Inflammatory macrophage treated with lipopolysaccharide for 1 hour (primary cell): ENCODE measurements around the gene TRPM4.
"Not testable (repeated sequence)": the region's sequence is repeated elsewhere in the genome, so short reads cannot be mapped to it uniquely, and the experiment has no call there.

ENCODE experiments used
- DNase-seq, 2 donors: peaks; one replicate each; pipeline ENCODE4 v3.0.0-alpha.2; 2020 to 2022

TRPM4 gene

DNA sequence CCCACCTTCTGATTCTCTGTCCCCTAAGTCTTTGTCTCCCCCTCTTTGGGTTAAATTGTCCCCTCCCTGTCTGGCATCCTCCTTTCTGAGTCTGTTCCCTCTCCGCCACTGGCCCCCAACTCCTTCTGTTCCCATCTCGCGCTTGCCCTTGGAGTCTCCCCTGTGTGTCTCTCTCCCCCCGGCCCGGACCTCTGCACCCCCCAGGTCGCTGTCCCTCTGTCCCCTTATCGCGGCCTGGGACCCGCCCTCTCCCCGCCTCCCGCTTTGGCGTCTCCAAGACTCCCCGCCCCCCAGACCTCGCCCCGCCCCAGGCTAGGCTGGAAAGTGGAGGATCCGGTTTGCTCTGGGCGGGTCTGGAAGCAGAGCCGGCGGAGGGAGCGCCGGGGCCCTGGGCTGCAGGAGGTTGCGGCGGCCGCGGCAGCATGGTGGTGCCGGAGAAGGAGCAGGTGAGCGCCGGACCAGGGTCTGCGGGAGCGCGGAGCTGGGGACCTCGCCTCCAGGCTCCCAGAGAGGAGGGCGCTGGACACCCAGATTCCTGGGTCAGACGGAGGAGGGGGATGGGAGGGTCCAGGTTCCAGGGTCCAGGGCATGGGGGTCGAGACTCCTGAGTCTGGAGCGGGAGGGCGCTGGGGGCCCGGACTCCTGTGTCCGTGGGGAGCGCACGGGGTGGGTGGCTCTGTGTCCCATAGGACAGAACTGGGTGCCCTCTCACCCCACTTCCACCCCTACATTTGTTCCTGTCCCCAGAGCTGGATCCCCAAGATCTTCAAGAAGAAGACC is at the start of gene TRPM4:
Gene TRPM4 (plus strand): TSS at position 348 of the 780 bp plus-strand sequence. CDS start 75 bp downstream, at position 423.
- DNase-seq: peak; percentile 65 to 83

DNA sequence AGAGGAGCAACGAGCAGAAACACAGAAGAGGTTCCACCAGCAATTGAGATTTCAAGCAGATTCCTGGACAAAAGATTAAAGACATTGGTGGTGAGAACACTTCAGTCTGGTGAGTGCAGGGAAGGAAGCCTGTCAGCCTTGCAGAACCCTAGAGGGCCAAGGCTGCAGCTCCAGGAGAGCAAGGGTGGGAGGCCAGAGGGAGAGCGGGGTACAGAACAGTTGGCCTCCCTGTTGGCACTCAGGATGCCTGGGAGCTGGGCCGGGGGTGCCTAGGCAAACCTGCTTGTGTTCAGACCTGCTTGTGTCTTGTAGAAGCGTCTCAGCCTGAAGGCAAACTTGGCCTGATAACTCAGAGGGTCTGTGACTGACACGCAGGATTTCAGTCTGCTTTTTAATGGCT is 48.5 kb upstream of the TRPM4 start:
- DNase-seq: no peak

DNA sequence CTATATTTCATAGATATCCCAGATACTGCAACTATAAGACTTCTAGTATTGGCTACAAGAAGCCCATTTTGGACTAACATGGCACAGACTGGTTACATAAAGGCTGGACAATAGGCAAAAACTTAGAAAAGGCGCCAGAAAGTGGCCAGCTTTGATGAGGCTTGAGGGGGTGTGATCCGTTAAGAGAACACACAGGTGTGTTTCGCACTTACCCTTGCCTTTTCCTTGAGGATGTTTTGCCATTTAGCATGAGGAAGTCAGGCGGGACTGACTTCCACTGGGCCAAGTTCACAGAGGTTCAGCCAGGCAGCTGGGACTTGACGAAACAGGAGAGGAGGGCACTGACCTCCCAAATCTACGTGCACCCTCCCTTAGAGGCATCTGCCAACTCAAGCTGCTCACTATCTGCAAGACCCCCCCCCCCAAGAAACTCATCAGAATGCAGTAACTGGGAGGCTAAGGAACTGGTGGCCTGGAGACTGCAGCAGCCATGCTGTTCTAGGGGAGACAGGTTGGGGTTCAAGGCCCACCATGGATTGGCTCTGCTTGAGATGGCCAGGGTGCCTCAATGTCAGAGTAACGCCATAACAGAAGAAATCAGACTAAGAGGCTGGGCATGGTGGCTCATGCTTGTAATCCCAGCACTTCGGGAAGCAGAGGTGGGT is 47.9 kb upstream of the TRPM4 start:
- DNase-seq: no peak

DNA sequence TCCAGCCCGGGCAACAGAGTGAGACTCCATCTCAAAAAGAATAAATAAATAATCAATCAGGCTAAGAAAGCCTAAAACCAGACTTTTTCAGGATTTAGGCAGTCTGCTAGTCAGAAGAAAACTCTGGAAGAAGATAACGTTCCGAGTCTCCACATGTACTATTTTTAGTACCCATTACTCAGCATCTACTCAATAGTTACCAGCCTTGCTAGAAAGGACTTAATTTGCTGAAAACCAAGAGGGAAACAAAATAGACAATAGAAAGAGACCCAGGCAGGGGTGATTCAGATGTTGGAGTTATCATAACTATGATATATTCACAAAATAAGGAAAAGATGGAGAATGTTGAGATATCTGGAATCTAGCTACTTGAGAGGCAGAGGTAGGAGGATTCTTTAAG is 47.0 kb upstream of the TRPM4 start:
- no peak for DNase-seq

DNA sequence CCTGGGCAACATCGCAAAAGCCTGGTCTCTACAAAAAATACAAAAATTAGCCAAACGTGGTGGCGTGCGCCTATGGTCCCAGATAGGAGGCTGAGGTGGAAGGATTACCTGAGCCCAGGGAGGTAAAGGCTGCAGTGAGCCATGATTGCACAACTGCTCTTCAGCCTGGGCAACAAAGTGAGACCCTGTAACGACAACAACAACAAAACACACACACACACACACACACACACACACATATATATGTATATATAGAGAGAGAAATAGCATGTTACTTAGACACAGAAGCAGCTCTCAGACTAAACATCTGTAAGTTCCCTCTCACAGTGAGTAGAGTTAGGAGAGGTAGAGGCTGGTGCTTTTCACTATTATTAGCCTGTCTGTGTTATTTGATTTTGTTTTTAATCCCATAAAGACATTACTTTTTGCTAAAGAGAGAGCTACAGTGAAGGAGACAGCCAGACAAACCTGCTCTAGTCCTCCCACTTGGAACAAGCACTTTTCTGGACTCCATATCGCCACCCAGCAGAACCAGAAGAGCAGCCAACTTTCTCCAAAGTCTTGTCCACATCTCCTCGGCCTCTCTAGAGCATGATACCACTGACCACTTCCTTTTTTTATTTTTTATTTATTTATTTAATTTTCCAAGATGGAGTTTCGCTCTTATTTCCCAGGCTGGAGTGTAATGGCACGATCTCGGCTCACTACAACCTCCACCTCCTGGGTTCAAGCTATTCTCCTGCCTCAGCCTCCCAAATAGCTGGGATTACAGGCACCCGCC is 46.2 kb upstream of the TRPM4 start:
- DNase-seq: no peak

DNA sequence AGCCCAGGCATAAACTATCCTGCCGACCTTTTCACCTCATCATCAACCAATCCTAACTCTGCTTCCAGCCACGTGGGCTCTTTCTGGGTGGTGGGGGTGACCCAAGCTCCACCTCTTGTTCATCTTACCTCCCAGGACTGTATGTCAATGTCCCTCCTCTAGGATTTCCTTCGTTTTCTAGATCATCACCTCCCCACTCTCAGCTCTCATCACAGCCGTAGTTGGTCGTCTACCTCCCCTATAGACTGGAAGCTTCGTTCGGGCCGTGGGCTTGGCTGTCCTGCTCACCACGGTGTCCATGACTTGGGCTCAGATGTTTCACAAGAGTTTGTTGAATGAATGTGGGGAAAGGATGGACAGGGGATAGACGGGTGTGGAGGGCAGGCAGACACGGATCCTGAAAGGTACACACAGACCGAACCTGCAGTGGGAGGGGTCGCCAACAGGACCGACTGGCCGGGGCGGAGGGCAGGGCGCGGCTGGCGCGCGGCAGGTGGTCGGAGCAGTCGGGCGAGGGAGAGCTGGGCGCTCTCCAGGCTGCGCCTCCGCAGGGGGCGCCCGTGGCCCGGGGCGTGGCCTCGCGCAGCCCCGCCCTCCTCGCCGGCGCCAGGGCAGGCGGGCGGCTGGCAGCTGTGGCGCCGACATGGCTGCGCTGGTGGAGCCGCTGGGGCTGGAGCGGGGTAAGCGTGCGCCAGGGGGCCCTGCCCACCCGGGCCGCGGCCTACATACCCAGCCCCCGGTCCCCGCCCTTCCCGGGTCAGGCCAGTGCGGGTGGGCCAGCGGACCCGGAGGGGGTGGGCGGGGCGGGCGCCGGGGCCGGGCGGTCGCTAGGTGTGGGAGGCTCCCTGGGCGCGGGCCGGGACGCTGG is 43.6 kb upstream of the TRPM4 start, which contains the start of gene LIN7B:
Gene LIN7B (plus strand): TSS at position 609 of the 868 bp plus-strand sequence. CDS start 35 bp downstream, at position 644.
- peak; percentile 41 to 72 for DNase-seq

DNA sequence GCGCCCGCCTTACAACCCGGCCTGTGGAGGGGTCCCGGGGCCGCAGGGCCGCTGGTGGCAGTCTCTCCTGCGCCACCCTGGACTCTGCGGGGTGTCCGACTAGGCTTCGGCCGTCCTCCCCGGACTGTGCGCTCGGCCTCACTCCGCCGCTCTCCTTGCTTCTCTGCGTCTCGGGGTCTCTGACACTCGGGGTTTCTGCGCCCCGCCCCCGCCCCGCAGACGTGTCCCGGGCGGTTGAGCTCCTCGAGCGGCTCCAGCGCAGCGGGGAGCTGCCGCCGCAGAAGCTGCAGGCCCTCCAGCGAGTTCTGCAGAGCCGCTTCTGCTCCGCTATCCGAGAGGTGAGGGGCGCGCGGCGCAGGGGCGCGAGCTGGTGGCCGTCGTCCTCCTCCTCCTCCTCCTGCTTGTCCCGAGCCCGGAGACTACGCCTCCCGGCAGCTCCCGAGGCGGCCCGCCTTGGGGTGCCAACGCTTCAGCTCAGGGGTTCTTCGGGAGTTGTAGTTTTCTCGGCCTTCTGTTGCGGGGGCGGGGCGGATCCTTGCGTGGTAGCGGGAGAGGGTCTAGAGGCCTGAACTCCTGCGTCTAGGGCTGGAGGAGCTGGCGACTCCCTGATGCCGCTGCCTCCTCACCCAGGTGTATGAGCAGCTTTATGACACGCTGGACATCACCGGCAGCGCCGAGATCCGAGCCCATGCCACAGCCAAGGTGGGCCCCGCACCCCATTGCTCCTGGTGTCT is 42.8 kb upstream of the TRPM4 start:
- peak; percentile 35 to 56 for DNase-seq

DNA sequence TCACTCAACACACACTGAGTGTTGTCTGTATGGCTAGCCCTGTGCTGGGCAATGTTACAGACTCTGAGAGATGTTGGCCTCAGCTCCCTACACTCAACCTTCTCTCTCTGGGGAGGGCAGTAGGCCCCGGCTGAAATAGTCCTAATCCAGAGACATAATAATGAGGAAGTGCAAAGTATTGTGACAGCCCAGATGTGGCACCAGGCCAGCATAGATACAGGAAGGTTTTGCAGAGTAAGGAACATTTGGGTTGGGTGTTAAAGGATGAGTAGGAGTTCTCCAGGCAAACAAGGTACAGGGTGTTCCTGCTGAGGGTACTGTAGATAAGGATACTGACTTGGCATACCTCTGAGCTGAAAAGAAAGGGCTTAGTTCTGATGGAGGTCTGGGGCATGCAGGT is 41.0 kb upstream of the TRPM4 start:
- peak; percentile 63 to 75 for DNase-seq

DNA sequence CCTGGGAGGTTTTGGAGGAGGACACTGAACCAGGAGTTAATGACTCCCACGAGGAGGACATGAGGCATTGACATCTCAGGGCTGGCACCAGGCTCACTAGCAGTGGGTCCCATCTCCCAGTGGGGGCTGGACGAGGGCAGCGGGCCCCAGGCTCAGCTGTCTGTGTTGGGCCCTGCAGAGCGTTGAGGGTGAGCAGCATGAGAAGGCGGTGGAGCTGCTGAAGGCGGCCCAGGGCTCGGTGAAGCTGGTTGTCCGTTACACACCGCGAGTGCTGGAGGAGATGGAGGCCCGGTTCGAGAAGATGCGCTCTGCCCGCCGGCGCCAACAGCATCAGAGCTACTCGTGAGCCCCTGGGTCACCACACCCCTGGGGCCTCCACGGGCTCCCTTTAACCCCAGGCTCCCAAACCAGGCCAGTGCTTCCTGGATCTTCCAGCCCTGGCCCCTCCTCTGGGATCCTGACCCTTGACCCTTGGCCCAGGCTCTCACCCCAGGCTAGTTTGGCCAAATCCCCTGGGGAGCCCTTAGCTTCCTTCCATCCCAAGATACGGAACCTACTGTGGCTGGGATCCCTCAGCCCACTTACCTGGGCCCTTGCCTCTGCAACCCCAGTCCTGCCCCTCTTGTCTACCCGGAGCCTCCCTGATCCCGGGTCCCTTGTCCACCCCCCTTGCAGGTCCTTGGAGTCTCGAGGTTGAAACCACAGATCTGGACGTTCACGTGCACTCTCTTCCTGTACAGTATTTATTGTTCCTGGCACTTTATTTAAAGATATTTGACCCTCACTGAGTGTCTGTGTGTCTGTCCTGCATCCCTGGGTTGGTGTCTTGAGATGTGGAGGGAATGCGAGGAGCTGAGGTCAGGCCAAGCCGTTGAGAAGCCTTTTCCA is 39.7 kb upstream of the TRPM4 start:
- DNase-seq: no peak

DNA sequence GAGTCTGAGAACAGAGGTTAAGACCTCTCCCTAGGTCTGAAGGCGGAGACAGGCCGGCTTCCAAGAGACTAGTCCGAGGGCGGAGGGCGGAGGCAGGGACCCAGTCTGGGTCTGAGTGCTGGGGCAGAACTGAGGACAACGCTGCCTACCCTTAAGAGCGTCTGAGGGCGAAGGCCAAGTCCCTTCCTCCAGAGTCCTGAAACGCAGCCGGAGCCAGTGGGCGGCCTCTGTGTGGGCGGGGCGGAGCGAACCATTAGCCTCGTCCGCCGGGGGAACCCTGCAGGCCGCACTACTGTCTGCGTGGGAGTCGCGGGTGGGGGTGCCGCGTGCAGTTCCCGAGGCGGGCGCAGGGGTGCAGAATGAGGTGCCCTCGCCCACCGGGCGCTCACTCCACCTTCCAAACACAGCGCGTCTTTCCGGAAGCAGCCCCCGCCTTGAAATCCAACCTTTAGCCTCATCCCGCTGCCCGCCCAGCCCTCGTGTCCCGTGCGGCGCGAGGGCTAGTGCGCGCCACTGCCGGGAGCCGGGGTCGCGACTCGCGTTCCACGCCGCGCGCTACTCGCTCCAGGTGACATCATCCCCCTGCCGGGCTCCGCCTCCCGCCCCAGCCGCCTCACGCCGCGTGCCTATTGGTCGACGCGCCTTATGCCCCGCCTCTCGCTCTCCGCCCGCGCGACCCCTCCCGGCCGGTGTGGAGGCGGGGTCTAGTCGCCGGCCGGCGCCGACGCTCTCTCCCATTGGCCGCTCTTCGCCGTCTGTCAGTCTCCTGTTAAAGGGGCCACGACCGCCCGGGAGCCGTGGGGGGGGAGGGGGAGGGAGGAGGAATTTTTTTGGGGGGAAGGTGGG is 38.8 kb upstream of the TRPM4 start, which contains the start of gene C19orf73:
Gene C19orf73 (minus strand): TSS at position 579 of the 846 bp plus-strand sequence. CDS start 121 bp downstream, at position 458.
- peak; percentile 89 to 97 for DNase-seq

DNA sequence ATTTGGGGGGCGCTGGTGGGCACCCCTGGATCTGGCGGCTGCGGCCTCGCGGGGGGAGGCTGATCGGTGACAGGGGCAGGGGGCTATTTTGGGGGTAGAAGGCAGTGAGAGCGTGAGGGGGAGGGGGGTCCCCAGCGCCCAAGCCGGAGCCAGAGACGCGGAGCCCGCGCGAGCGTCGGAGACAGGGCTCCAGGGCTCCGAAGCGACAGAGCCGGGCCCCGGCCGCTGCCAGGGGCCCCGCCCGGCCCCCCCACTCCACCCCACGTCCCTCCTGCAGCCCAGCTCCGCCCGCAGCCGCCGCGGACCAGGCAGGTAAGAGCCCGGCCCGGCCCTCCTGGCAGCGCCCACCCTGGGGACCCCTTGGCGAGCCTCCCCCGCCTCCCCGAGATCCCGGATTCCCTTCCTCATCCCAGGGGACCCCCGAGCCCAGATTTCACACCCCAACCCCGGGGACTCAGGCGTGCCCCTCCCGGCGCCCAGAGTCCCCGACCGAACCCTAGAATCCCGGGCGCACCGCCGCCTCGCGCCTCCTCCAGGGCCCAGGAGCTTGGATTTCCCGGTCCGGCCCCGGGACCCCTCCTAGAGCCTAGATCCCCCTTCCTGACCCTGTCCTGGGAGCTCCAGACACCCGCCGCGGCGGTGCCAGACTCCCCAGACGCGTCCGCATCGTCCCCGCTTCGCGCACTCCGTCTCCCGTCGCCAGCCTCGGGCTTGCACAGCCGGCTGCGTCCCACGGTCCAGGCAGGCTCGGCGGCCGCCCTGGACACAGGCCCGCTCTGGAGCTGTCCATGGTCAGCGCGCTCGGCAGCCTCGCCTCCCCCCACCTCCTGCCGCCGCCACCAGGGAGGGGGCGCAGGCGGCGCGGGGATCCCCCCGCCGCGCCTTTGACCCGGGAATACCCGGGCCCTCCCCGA is 37.9 kb upstream of the TRPM4 start, which contains the start of gene PPFIA3:
Gene PPFIA3 (plus strand): TSS at position 134 of the 914 bp plus-strand sequence. CDS start 8,330 bp downstream, outside the sequence.
- DNase-seq: peak; percentile 29 to 32

DNA sequence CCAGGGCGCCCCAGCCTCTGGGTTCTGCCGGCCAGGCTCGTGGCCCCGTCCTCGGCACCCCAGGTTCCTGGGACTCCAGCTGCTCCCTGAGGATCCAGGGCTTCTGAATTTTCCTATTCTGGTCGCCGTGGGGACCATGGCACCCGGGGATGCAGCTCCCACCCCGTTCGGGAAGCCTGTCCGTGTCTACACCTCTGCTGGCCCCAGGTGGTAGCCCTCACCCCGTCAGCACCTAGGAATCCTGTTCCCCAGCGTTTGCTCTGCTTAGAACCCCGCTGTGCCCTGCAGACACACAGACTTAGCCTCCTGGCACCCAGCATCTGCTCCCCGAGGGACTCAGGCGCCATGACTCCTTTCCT is 37.3 kb upstream of the TRPM4 start:
- DNase-seq: no peak

DNA sequence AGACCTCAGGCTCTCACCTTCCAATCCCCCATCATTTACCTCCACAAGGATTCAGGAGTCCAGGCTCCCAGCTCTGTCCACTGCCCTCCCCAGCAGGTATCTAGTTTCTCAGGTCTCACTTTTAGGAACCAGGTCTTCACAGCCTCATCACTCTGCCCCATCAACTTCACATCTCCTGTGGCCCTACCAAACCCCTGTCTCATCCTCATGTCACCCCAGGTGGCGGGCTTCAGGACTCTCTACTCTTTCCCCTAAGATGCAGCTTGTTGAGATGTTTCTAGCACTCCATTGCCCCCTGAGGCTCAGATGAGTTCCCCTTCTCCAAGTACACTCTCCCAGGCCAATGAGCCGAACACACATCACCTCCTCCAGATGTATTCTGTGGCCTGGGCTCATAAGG is 36.7 kb upstream of the TRPM4 start:
- no peak for DNase-seq

DNA sequence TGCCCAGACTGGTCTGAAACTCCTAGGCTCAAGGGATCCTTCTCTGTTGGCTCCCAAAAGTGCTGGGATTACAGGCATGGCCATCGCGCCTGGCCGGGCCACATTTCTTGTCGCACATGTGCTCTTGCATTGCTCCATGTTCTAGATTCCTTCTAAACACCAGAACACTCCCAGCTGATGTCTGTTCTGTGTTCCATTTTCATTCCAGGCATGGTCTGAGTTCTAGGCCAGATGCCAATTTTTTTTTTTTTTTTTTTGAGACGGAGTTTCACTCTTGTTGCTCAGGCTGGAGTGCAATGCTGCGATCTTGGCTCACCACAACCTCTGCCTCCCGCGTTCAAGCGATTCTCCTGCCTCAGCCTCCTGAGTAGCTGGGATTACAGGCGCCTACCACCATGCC is 35.8 kb upstream of the TRPM4 start:
- DNase-seq: not testable (repeated sequence)

DNA sequence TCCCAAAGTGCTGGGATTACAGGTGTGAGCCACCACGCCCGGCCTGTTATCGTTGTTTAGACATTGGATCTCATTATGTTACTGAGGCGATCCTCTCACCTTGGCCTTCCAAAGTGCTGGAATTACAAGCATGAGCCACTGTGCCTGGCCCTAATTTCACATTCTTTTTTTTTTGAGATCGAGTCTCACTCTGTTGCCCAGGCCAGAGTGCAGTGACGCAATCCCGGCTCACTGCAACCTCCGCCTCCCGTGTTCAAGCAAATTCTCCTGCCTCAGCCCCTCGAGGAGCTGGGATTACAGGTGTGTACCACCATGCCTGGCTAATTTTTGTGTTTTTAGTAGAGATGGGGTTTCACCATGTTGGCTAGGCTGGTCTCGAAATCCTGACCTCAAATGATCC is 34.3 kb upstream of the TRPM4 start:
- DNase-seq: not testable (repeated sequence)

DNA sequence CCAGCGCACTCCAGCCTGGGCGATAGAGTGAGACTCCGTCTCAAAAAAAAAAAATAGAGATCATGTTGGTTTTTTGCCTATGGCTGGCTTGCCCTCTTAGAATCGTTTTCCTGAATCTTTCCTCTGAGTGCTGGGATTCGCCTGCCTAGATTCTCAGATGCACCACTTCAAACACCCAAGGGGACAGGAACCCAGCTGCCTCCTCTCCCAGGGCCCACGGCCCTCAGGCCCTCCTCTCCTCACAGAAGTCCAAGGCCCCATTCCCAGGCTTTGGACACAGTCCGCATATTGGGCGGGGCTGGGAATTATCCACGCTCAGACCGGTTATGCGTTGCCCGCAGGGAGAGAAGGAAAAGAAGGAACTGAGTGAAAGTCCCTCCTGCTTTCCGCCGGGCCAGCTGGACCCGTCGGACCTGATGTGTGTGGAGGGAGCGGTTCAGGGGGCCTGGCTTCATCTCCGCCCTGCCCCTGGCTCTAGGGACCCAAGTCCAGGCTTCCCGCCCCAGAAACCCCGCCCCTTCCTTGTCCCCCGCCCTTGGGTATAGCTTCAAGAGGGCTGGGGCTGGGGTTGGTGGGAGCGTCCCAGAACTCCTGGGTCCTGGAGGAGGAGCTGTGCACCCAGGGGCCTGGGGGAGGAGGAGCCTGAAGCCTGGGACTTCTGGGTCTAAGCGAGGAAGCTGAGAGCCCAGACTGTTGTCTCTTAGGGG is 32.4 kb upstream of the TRPM4 start:
- no peak for DNase-seq

DNA sequence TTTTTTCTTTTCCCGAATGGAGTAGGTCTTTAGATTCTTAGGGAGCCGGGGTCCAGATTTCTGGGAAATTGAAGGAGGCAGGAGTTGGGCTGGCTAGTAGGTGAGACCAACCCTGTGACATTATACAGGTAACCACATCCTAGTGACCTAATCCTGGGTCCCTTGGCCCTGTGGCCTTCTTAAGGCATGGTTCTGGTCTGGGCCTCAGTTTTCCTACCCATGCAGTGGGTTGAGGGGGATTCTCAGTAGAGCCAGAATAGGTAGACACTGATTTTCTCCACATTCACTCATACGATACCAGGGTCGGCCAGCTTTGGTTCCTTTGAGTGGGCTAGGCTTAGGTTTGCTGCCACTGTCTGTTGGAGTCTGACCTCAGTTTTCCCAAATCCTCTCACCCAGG is 31.0 kb upstream of the TRPM4 start:
- DNase-seq: no peak

DNA sequence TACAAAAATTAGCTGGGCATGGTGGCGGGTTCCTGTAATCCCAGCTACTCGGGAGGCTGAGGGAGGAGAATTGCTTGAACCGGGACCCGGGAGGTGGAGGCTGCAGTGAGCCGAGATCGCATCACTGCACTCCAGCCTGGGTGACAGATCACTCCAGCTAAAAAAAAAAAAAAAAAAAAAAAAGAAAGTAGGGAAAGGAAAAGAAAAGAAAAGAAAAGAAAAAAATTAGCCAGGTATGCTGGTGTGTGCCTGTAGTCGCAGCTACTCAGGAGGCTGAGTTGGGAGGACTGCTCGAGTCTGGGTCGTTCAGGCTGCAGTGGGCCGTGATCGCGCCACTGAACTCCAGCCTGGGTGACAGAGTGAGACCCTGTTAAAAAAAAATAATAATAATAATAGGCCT is 30.4 kb upstream of the TRPM4 start:
- not testable (repeated sequence) for DNase-seq
